Forelimb muscle (tissue), 1 donor: Measurements from ENCODE around the gene VAC14. TPM values are rescaled to one million over a fixed set of nuclear protein-coding genes. Genes with fewer than 3 reads are reported as not detected.
A peak's percentile ranks its signal among the peaks of the same experiment; 100 is the strongest.

Experiments
- DNase-seq: peaks from one replicate; pipeline ENCODE4 v3.0.0-alpha.2; 2013; ENCODE audit warnings: low read depth
- polyA plus RNA-seq: library from polyadenylated mRNA; unstranded; fragments of 120-200 nt; gene quantifications from one replicate; pipeline ENCODE4 v1.2.1, GENCODE V29; 2013; ENCODE audit not compliant: insufficient read length

VAC14 gene
- polyA plus RNA-seq, 1 donor: 16.4 TPM

GRCh38 chr16:70663524-70664324 lies 137.2 kb downstream of the VAC14 start:
- DNase-seq: no peak

DNA sequence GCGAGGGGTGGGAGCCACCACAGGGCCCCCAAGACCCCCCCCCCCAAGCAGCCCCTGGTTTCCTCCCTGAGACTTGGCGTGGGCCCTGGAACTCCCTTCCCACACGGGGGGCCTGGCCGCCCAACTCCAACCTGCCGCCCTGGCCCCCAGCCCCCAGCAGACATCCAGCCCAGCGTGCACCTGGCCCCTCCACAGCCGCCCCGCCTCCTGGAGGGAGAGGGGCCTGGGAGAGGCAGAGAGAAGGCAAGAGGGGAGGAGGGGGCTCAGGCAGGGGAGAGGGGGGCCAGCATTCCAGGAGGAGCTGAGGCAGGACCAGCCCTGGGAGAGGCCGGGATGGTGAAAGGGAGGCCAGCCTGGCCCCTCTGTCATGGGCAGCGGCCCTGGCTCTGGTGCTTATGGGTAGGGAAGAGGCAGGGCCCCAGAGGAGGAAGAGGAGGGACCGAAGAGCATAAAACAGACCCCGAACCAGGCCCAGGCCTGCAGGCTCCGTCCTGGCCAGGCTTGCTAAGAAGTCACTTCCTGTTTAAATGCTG lies 137.9 kb downstream of the VAC14 start:
- no peak for DNase-seq

GRCh38 chr16:70661918-70662641 lies 138.9 kb downstream of the VAC14 start:
- no peak for DNase-seq

DNA sequence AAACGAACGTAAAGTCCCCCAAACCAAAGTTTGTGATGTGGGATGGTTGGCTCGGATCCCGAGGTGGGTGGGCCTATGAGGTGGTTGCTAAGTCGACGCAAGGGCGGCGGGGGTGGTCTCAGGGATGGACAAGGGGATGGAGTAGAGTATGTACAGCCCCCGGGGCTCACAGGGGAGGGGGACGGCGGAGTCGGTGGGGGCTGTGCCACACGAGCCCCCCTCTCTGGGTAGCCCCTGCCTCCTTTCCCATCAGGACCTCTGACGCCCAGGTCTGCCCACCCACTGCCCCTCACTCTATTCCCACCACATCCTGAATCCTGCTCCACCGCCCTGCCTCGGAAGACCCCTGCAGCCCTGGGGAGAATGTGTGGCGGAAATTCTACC lies 139.4 kb downstream of the VAC14 start:
- no peak for DNase-seq

GRCh38 chr16:70660672-70661350 lies 140.1 kb downstream of the VAC14 start:
- no peak for DNase-seq

- no peak for DNase-seq
These were observed 140.8 kb downstream of the VAC14 start for GRCh38 chr16:70659953-70660671.

GRCh38 chr16:70659546-70659945 lies 141.4 kb downstream of the VAC14 start:
- DNase-seq: no peak

- DNase-seq: no peak
These were observed 142.0 kb downstream of the VAC14 start for GRCh38 chr16:70658921-70659320.

DNA sequence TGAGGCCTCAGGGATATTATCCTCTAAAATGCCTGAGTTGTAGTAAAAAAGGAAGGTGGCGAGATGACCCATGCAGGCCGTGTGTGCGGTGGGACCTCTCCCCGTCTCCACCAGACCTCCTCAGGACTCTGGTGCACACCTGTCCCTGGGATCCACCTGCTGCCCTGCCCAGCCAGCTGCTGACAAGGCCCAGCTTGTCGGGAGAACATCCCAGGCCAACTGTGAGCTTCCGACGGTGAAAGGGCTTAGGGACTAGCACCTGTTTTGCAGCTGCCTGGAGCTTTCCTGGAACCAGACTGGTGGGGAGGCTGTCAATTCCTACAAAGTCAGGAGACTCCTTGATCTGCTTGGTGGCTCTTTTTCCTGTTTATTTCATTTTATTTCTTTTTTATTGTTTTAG lies 143.0 kb downstream of the VAC14 start:
- DNase-seq: no peak

DNA sequence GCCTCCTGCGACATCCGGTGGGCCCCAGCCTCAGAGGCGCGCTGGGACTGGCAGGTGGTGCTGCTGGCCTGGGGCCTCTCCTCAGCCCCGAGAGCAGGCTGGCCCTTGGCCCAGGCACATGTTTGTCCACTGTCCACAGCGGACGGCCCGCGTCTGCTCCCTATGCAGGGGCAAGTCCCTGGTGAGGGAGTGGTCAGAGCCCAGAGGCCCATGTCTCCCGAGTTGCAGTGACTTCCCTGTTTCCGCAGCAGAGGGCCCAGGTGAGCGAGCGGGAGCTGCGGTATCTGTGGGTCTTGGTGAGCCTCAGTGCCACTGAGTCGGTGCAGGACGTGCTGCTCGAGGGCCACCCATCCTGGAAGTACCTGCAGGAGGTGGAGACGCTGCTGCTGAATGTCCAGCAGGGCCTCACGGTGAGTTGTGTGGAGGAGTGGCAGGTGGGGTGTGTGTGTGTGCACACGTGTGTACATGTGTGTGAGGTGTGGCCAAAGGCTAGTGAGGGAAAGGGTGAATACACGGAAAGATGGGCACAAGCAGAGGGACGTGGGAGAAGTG lies 144.2 kb downstream of the VAC14 start:
- DNase-seq: no peak

- no peak for DNase-seq
These were observed 144.8 kb downstream of the VAC14 start for GRCh38 chr16:70656065-70656711.

GRCh38 chr16:70653809-70654771 lies 146.9 kb downstream of the VAC14 start:
- DNase-seq: peak; percentile 69

- no peak for DNase-seq
These were observed 147.6 kb downstream of the VAC14 start for GRCh38 chr16:70653406-70653805.

DNA sequence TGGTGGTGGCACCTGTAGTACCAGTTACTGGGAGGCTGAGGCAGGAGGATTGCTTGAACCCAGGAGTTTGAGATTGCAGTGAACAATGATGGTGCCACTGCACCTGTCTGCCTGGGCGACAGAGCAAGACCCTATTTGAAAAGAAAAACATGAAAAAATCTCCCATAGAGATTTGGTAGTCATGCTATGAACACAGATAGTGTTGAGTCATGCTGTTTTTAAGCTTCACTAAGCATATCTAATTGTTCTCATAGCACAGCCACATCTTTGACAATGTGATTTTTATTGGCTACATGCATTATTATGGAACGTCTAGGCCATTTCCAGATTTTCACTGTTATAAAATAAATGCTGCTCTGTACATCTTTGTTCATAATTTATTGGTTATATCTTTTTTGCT lies 148.6 kb downstream of the VAC14 start:
- DNase-seq: no peak

GRCh38 chr16:70651524-70651923 lies 149.4 kb downstream of the VAC14 start:
- no peak for DNase-seq

DNA sequence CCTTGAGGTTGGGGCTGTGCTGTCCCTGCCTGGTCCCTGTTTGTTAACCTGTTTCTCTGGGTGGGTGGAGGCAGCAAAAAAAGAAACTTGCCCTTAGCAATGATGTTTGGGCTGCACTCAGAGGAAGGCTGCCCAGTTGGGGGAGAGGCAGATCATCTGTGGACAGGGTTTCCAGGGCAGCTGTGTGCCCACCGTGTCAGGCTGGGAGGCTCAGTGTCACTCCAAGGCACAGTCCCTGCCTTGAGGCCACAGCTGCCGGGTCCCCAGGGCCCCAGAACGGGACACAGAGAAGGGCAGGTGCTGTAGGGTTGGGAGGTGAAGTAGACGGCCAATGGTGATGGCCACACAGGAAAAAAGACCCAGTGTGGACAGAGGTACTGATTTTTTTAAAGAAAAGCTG lies 150.7 kb downstream of the VAC14 start:
- no peak for DNase-seq

- no peak for DNase-seq
These were observed 151.7 kb downstream of the VAC14 start for GRCh38 chr16:70649300-70649699.

GRCh38 chr16:70648606-70649005 lies 152.4 kb downstream of the VAC14 start:
- DNase-seq: no peak

DNA sequence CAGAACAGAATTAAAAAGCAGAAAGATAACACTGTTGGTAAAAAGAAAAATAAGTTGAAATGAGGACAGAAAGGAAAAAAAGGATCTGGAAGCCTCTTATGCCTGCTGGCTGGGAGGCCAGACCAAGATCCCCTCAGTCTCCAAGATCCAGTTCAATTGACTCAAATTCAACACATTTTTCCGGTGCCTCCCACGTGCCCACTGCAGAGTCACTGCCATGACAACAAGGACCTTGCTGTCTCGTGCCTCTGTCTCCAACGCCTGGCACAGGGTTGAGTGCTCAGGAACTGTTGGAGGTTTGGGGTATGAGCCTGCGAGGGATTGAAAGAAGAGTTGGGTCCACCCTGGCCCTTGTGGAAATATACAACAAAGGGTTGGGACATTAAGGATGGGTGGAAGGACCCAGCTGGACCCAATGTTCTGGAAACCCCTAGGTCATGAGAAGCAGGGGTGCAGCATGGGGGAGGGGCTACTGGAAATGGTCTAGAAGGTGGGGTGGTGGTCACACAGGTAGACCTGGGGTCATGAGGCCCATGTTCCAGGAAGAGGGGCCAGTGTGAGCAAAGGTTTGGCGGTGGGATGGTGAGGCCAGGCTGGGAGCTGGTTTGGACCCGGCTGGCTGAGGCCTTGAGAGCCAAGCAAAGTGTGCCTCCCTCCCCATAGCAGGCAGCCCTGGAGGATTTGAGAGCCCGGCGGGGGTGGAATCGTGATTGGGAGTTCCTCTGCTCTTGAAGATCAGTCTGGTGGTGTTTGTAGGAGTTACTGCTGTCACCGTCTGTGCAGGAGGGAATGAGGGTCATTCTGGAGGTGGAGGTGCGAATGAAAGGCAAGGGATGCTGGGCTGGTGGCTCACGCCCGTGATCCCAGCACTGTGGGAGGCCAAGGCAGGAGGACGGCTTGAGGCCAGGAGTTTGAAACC lies 153.3 kb downstream of the VAC14 start:
- DNase-seq: no peak
